GM19467 (cell line): ENCODE measurements around the gene INTS7.

Source experiments
- ATAC-seq: cut with Tn5 transposase; IDR thresholded peaks from one replicate; pipeline ENCODE4 v1.9.1; 2021; ENCODE audit warnings: mild to moderate bottlenecking, moderate library complexity; ENCODE audit not compliant: unreplicated experiment

INTS7 gene

GRCh38 chr1:212035123-212035834 is at the start of gene INTS7, which contains the start of gene DTL:
Gene INTS7 (minus strand): TSS chr1:212035557. CDS start chr1:212035437, 120 bp downstream.
Gene DTL (plus strand): TSS chr1:212035748. CDS start chr1:212035891, 143 bp downstream.
- peak; percentile 69 for ATAC-seq

GRCh38 chr1:212082765-212083406 is 47.5 kb upstream of the INTS7 start:
- ATAC-seq: no peak

- ATAC-seq: no peak
These were observed 43.5 kb upstream of the INTS7 start for GRCh38 chr1:212078826-212079225.

GRCh38 chr1:212077028-212077427 is 41.7 kb upstream of the INTS7 start:
- ATAC-seq: no peak

GRCh38 chr1:212074856-212075255 is 39.5 kb upstream of the INTS7 start:
- ATAC-seq: no peak

GRCh38 chr1:212074313-212074712 is 39.0 kb upstream of the INTS7 start:
- no peak for ATAC-seq

GRCh38 chr1:212073490-212073889 is 38.1 kb upstream of the INTS7 start:
- ATAC-seq: no peak

GRCh38 chr1:212072047-212072446 is 36.7 kb upstream of the INTS7 start:
- ATAC-seq: no peak

- ATAC-seq: no peak
These were observed 35.5 kb upstream of the INTS7 start for GRCh38 chr1:212070720-212071302.

GRCh38 chr1:212067787-212068186 is 32.4 kb upstream of the INTS7 start:
- ATAC-seq: no peak

- ATAC-seq: no peak
These were observed 27.6 kb upstream of the INTS7 start for GRCh38 chr1:212062832-212063438.

- no peak for ATAC-seq
These were observed 25.5 kb upstream of the INTS7 start for GRCh38 chr1:212060632-212061472.

- ATAC-seq: no peak
These were observed 20.0 kb upstream of the INTS7 start for GRCh38 chr1:212055333-212055732.

GRCh38 chr1:212053993-212054392 is 18.6 kb upstream of the INTS7 start:
- ATAC-seq: no peak

- ATAC-seq: no peak
These were observed 10.6 kb upstream of the INTS7 start for GRCh38 chr1:212045981-212046380.

- no peak for ATAC-seq
These were observed 9.5 kb upstream of the INTS7 start for GRCh38 chr1:212044851-212045250.

- no peak for ATAC-seq
These were observed 7.1 kb upstream of the INTS7 start for GRCh38 chr1:212042436-212042835.

- ATAC-seq: no peak
These were observed 5.5 kb upstream of the INTS7 start for GRCh38 chr1:212040629-212041412.

- ATAC-seq: no peak
These were observed 4.3 kb upstream of the INTS7 start for GRCh38 chr1:212039622-212040021.

- ATAC-seq: no peak
These were observed 2.5 kb upstream of the INTS7 start for GRCh38 chr1:212037900-212038299.
